NCI-H748 (cell line): ENCODE data around the gene WHRN.

ENCODE experiments used
- DNase-seq: peaks from one replicate; lab custom pipeline; 2025; ENCODE audit not compliant: unreplicated experiment; lab: John Stamatoyannopoulos, UW

The WHRN gene

DNA sequence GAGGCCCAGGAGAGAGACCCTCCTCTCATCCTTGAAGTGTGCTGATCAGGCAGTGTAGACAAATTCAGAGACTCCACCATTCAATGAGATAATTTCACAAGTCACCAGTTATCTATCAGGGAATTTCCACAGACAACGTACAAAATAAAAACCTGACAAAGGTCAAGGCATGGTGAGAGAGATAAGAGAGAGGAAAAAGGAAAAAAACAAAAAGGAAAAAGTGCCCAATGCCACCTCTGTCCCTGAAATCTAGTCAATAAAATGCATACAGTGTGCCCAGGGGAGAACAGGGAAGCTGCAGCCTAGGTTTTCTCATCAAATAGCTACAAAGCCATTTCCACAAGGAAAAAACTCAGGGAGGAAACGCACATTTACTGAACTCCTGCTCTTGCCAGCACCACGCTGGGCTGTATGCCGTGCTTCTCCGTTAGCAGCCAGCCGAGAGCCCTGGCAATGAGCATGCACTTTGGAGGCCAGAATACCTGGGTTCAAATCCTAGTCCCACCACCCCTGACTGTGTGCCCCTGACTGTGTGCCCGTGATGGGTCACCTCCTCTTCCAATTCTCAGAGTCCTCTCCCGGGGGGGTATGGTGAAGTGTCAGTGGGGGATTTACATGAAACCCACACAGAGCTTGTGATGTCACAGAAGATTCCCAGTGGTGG lies 11.6 kb downstream of the WHRN start:
- no peak for DNase-seq

DNA sequence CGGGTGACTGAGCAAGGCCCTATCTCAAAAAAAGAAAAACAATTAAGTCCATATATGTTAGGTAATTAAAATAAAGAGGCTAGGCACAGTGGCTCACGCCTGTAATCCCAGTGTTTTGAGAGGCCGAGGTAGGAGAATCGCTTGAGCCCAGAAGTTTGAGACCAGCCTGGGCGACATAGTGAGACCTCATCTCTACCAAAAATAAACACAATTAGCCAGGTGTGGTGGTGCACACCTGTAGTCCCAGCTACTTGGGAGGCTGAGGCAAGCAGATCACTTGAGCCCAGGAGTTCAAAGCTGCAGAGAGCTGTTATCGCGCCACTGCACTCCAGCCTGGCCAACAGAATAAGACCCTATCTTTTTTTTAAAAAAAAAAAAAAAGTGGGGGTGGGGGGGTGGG lies 12.3 kb downstream of the WHRN start:
- DNase-seq: no peak

DNA sequence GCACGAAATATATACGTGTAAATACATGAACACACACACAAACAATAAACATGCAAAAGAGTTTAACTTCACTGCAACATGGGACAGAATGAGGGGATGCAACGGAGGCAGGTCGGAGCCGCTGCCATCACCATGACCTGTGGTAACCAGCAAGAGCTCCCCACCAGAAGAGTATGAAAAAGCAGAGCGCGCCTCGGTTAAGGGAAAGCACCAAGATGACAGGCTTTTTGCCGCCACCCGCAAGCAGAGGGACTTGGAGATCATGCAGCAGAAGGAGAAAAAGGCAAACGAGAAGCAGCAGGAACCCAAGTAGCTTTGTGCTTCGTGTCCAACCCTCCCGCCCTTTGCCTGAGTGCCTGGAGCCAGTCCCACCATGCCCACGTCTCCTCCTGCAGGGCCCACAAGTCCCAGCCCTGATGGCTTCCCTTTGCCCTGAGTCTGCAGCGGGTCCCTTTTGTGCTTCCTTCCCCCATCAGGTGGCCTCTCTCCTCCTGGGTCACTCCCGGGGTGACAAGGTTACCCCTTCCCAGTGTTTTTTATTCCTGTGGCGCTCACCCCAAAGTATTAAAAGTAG lies 13.8 kb downstream of the WHRN start:
- no peak for DNase-seq

DNA sequence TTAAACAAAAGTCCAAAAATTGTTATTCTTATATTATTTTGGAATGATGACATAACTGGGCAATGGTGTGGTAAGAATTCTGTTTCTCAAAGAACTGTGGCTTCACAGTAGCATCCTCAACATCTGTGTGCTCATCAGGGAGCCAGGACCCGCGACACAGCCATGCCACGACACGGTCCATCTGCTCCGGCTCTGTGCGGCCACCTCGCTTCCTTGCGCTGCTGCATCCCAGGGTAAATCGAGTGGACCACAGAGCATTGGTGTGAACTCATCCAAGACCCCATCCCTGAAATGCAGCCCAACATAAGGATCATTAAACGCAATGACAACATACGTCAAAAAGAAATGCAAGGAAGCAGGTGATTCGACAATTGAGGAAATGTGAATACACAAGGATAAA lies 15.3 kb downstream of the WHRN start:
- no peak for DNase-seq

DNA sequence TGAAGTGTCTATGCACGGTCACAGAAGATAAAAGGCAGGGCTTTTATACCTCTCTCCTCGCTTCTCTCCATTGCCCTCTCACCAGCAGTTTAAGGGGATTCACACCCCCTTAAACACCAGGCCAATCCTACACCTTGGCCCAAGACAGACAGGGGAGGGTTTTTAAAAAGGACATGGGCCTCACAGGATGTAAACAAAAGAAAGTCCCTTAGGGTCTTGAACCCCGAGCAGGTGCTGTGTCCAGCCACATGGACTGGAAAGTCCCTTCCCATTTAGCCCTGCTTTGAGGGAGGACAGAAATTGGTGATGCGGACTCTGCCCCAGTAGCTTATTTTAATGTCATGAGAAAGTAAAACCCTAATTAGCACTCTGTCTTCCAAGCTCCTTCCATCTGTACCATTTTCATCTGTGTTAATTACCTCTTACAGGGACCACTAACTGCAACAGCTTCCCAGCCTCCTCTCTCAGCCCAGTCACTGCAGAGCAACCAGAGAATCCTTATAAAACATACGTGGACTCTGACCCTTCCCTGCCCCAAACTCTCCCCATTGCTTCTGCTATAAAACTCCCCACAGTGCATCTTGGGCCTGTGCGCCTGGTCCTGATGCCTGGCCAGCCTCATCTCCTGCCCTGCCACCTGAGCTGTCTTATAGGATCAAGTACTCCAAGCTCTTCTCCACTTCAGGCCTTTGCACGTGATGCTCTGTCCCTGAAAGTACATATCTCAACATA lies 16.7 kb downstream of the WHRN start:
- DNase-seq: no peak

DNA sequence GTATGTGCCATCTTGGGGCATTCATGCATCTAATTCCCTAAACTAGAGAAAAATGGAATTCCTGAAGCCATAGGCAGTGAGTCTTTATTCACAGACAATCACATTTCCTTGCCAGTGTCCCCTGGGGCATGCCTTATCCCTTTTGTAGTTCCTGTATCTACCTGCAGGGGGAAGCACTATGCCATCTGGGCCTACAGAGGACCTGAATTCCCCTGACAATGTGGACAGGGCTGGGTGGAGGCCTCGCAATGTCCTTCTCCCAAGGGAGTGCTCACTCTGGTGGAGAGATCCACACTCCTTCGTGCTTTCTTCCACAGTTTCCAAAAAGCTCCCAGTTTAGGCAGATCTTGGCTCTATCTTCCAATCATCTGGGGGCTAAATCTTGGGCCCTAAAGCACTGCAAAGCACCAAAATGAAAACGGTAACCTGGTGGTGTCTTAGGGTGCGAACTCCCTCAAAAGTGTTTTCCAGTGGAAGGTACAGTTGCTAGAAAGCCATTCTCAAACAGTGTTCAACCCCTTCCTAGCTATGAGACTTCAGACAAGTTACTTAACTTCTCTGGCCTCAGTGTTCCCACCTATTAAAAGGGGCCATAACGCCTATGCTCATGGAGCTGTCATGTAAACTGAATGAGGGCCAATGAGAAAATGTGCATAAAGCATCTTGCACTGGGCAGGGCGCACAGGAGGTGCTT lies 17.5 kb downstream of the WHRN start:
- DNase-seq: peak; percentile 66

DNA sequence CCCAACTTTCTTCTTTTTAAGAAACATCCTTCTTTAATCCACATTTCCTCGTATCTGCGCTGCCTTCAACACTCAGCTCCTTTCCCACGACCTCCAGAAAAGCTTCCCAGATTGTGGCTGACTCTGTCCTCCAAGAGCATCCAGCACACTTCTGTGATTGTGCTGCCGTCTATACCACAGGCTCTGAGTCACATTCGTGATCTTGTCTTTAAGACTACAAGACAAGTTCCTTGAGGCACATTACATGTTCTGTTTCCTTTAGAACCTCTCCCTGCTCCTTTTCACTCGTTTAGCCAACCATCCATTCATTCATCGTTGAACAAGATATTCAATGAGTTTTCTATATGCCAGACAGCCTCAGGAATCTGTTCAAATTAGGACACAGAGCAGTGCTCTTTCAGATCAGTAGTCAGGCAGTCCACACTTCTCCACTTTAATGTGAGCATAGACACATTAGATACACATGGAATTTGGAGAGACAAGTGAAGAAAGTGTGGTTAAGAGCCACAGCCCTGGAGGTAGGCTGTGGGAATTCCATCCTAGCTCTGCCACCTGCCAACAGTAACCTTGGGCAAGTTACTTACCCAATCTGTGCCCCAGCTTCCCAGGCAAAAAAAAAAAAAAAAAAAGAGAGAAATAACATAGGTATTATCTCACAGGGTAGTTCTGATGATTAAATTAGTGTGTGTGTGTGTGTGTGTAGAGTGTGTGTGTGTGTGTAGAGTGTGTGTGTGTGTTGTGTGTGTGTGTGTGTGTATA lies 18.9 kb downstream of the WHRN start:
- no peak for DNase-seq

DNA sequence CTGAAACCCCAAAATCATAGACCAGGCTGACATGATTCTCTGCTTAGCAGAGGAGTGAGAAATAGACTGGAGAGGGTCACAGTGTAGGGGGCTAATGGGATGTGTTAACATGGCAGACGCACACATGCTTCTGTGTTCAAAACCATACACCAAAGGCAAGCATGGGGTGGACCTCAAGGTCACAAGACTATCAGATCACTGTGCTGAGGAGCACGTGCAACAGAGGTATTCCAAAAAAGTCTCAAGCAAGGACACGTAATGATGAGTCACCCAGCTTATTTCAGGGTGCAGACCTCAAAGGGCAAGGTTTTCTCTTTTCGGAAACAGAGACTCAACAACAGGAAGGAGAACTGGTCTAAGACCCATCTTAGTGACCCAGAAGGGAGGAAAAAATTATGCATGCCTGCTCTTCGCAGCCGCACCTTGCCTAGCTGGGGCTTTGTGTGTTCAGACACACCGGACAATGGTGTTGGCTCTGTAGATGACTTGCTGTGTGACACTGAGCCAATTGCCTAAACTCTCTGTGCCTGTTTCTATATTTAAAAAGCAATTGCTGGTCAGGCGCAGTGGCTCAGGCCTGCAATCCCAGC lies 20.3 kb downstream of the WHRN start:
- DNase-seq: no peak

DNA sequence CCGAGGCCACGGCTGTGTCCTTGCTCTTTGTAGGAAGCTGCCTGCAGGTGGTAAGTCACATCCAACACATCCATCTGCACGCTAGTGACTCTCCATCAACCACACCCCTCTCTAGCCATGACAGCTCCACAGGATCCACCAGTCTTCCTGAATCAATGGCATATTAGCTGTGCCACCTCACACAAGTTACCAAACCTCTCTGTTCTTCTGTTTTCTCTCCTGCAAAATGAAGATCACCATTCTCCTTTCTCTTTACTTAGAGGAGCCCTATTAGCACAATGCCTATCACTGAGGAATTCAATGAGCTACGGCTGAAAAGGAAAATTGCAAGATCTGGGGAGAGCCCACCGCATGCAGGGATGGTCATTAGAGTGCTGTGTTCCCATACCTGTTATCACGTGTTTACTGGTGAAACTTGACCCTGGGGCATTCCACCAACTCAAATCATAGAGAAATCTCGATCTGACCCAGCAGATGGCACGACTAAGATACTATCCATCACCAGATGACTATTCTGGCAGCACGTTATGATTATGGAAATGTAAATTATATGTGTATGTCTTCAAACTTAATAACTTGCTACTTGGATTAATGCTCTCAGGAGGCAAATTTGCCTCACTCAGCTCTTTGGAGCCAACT lies 20.9 kb downstream of the WHRN start:
- DNase-seq: no peak

DNA sequence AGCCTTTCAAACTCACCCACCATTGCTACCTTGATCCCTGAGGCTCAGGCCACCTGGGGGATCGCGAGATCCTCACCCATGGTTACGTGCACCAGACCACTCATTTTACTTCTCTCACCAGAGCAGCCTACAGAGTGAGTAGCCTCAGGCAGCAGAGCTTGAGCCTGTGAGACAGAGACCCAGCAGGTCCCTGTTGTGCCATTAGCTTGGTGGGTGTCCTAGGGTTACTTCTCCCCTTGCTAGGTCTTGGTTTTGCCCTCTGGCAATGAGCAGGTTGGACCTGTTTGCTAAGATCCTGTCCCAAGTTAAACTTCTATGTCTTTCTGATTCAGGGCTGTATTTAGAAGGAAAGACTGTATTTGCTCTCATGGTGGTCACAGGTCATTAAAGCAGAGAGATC lies 21.8 kb downstream of the WHRN start:
- DNase-seq: no peak

DNA sequence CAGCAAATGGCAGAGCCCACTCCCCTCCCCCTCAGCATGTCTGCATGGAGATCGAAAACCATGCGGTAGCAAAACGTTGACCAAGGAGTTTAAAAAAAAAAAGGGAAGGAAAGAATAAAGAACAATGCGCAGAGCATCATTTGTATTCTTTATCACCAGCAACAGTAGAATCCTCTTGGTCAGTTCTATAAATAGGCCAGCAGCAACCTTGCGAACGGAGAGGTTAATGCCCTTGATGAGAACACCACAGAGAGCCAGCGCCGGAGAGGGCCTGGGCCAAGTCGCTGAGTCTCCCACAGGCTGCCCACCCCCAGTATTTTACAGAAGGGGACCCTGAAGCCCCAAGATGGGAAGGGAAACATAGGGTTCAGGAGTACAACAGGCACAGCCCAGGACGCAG lies 22.7 kb downstream of the WHRN start:
- DNase-seq: no peak

DNA sequence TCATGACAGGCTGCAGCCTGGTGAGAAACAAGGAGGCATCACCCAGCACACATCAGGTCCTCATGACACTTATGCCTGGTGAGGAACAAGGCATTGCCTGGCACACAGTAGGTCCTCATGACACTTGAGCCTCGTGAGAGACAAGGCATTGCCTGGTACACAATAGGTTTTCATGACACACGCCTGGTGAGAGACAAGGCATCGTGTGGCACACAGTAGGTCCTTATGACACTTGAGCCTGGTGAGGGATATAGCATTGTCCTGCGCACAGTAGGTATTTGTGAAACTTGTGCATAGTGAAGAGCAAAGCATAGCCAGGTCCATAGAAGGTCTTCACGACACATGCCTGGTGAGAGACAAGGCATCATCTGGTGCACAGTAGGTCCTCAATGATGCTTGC lies 23.5 kb downstream of the WHRN start:
- no peak for DNase-seq

DNA sequence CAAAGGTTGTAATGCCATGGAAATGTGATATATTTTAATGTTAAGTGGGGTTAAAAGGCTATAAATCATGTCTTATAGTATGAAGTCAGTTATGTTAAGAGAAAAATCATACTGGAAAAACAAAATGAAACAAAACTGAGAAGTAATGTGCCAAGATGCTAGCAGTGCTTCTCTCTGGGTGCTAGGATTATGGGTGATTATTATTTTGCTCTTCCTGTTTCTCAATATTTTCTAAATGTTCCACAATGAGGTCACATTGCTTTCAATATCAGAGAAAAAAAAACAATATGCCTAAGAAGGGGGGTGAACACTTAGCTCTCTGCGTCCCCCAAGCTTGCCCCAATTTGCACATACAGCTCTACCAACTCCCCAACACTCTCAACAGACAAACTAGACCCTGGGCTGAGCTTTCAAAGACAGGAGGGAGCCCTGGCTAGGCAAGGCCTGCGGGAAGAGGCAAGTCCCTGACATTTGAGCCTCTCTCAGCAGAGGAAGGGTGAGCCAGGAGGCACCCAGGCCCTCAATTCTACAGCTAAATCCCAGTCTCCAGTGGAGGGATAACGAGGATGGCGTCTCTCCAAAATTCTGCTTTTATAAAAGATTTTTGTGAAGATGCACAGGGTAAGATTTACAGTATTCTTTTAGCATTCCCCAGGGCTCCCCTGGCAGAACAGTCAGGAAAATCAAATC lies 24.4 kb downstream of the WHRN start:
- DNase-seq: no peak

DNA sequence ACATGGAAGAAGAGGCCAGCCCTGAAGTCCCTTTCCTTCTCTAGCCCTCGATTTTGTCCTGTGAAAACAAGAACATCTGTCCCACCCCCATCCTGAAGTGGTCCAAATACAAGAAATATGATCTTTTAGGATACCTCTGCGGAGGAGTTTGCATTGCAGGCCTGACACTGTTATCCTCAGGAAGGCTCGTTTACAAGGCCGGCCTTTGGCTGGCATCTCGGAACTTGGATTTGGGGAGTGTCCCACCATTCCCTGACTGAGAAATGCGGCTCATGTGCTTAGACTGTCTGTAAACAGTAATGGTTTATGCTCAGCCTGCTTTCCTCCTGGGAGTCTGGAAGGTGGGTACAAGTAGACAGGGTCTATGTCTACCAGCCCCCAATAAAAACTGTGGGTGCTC lies 26.4 kb downstream of the WHRN start:
- DNase-seq: no peak

DNA sequence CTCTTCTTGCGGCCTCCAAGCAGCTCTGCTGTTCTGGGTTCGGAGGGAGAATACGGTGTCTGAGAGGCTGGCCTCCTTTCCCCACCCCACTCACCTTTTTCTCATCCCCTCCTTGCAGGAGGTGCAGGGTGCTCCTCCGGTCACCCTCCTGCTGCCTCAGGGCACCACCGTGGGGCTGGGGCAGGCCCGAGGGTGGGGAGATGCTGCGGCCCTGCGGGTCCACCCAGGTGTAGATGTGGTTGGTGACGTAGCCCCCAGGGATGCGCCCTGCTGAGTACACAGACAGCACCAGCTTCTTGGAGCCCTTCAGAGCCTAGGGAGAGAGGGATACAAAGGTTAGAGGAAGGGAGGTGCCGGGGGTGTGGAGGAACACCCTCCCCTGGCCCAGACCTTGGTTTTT lies 26.8 kb downstream of the WHRN start:
- DNase-seq: no peak

DNA sequence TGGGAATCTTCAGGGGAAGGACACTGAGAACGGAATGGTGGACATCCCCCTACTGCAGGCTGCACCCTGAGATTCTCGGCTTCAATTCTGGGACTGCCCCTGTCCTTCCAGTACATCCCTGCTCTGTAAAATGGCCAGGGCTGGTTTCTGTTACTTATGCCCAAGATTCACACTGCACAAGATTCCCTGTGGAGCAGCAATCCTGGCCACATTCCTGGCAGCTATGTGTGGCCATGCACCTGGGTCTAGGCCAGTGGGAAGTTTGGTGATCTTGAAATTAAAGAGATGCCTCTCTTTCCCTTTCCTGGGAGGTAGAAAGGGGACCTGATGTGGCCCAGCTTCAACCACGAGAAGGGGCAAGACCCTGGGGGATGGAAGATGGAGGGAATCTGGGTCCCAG lies 27.6 kb downstream of the WHRN start:
- no peak for DNase-seq

DNA sequence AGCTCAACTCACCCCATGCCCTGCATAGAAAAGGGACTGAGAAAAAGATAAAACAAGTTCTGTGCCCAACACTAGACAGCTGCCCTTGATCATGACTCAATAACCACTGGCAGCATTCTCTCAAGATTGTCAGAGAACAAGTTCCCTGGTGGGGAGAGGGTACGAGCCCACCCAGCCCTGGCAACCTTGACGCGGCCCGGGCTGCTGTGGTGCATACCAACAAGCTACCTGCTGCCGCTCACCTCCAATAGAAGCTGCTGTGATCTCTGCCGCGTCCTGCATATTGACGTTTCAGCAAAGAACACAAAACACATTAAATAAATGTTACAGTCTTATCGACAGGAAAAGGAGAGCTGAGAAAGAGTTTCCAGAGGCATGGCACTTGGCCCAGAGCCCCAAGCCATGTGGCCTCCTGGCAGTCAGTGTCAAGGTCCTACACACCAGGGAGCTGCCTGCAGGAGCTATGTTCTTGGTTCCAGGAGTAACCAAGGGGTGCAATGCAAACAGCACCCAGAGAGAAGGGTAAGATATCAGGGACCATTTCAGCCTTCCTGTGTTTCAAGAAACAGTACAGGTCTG lies 28.3 kb downstream of the WHRN start:
- DNase-seq: no peak

DNA sequence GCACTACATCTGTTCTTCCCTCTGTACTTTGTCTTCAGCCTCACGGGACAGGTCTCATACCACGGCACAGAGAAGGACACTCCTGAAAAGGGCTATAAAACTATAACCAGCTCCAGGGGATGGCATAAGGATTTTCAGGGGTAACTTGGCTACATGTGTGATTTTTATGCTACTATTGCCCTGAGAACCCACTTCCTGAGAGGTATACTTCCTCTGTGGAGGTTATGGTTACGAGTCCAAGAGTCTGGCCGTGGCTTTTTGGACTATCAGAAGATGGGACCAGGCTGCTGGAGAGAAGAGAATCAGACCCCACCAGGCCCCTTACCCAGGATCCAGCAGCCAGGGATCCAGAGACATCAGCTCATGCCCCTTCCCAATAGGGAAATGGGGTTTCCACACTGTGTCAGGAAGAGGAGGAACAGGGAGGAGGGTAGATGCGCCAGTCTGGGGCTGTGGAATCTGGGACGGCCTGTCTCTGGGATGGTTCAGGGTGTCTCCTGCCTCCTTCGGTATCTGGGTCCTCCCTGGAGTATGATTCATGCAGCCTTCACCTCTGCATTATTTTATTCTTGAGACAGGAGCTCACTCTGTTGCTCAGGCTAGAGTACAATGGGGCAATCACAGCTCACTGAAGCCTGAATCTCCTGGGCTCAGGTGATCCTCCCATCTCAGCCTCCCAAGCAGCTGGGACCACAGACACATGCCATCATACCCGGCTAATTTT lies 29.7 kb downstream of the WHRN start:
- DNase-seq: no peak

DNA sequence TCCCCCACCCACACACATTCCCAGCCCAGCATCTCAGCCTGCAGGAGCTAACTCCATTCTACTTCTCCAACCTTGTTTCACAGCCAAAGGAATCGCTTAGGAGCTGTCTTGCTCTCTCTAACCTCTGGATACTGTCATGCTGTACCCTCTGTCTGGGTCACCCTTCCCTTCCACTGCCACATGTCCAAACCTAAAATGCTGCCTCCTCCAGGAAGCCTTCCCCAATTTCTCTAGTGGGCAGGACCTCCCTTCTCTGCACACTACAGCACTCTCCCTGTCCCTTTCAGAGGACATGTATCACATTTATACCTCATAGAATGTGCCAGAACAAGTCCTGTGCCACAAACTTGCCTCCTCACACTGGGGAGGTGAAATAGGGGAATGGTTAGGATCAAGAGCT lies 30.8 kb downstream of the WHRN start:
- DNase-seq: no peak
